Endothelial cell of umbilical vein (primary cell): ENCODE results near the gene ACTR8. TPM values are rescaled to one million over a fixed set of nuclear protein-coding genes. Genes with fewer than 3 reads are reported as not detected.

Experiments
- BruUV-seq: library from RNA; stranded (reverse); fragments of 400-500 nt; replicated peaks from 2 replicates; lab custom pipeline; 2021; lab: Mats Ljungman, UMichigan
- CTCF ChIA-PET: fragments of 300-600, 350-600 bp; sonication (Branson Sonifier 250); formaldehyde crosslinking; loops from one replicate; lab custom pipeline; 2021; ENCODE audit warnings: antibody characterized with exemption, inconsistent platforms; lab: Charles Lee
- POLR2A ChIA-PET: fragments of 300-600, 350-600 bp; sonication (Branson Sonifier 250); formaldehyde crosslinking; loops from one replicate; lab custom pipeline; 2021; ENCODE audit warnings: antibody characterized with exemption, inconsistent platforms; lab: Charles Lee
- DNase-seq: peaks from one replicate; pipeline ENCODE4 v3.0.0-alpha.2; 2011; ENCODE audit warnings: low read depth, low spot score
- FAIRE-seq: peaks from 2 replicates; lab custom pipeline; 2011; peaks lifted over from hg19 to GRCh38; lab: Jason Lieb, UNC
- H2AFZ ChIP-seq: 2 replicates; pipeline ENCODE4 v1.6.0; 2012; ENCODE audit warnings: low read depth, low read length, control low read depth, inconsistent platforms
- H3K27ac ChIP-seq: 2 replicates; pipeline ENCODE4 v1.5.1; 2011; ENCODE audit warnings: low read depth, mild to moderate bottlenecking, control low read depth, low read length, moderate library complexity; ENCODE audit not compliant: insufficient read depth
- H3K27me3 ChIP-seq, 2 experiments: 2 replicates each; pipeline versions ENCODE4 v1.6.0 to v1.6.1; 2011; ENCODE audit warnings: low read length in 2 of 2, mixed read lengths in 1 of 2; ENCODE audit not compliant: control insufficient read depth in 2 of 2, insufficient read depth in 2 of 2
- H3K36me3 ChIP-seq, 2 experiments: 2 replicates in 1 of 2; 3 replicates in 1 of 2; pipeline ENCODE4 v1.5.1; 2011; ENCODE audit warnings: low read length in 2 of 2, mild to moderate bottlenecking in 1 of 2, moderate library complexity in 1 of 2; ENCODE audit not compliant: control insufficient read depth in 2 of 2, insufficient read depth in 2 of 2; ENCODE audit errors: extremely low read depth in 1 of 2
- H3K4me1 ChIP-seq: 3 replicates; pipeline ENCODE4 v1.5.1; 2011; ENCODE audit warnings: mild to moderate bottlenecking, low read length; ENCODE audit not compliant: control insufficient read depth, insufficient read depth; ENCODE audit errors: extremely low read depth
- H3K4me2 ChIP-seq: 2 replicates; pipeline ENCODE4 v1.6.1; 2011; ENCODE audit warnings: low read length, control low read depth, mixed read lengths; ENCODE audit not compliant: insufficient read depth
- H3K4me3 ChIP-seq, 3 experiments: fragments of 200-600 bp in 1 of 3; sonication (generic), shearing (Covaris generic) in 1 of 3; replicated peaks in 1 of 3; 2 replicates each; pipeline ENCODE4 v1.5.1; 2011 to 2016; ENCODE audit warnings: control low read depth in 3 of 3, low read length in 3 of 3, mild to moderate bottlenecking in 2 of 3, inconsistent platforms in 1 of 3, low read depth in 1 of 3, moderate library complexity in 1 of 3; ENCODE audit not compliant: insufficient read depth in 1 of 3
- H3K79me2 ChIP-seq: 2 replicates; pipeline ENCODE4 v1.6.0; 2012; ENCODE audit warnings: low read length, inconsistent platforms; ENCODE audit not compliant: control insufficient read depth, insufficient read depth
- H3K9ac ChIP-seq: replicated peaks from 2 replicates; pipeline ENCODE3; 2011; ENCODE audit warnings: low read length, control low read depth; ENCODE audit not compliant: insufficient read depth; ENCODE audit errors: extremely low read depth
- H3K9me1 ChIP-seq: replicated peaks from 3 replicates; pipeline ENCODE4 v1.6.0; 2011; ENCODE audit warnings: mild to moderate bottlenecking, low read length; ENCODE audit not compliant: control insufficient read depth, insufficient read depth; ENCODE audit errors: extremely low read depth
- H3K9me3 ChIP-seq: replicated peaks from 2 replicates; pipeline ENCODE4 v1.5.1; 2012; ENCODE audit warnings: low read length, inconsistent platforms; ENCODE audit not compliant: control insufficient read depth, insufficient read depth
- H4K20me1 ChIP-seq: replicated peaks from 2 replicates; pipeline ENCODE3; 2011; ENCODE audit warnings: mild to moderate bottlenecking, low read length; ENCODE audit not compliant: control insufficient read depth, insufficient read depth; ENCODE audit errors: extremely low read depth
- EZH2 ChIP-seq: IDR thresholded peaks from 2 replicates; pipeline ENCODE4 v1.6.1; 2012; ENCODE audit warnings: borderline replicate concordance, low read depth, mild to moderate bottlenecking, moderate library complexity, low read length, inconsistent platforms; ENCODE audit not compliant: severe bottlenecking
- FOS ChIP-seq: IDR thresholded peaks from 2 replicates; pipeline ENCODE4 v1.6.1; 2011; ENCODE audit warnings: mild to moderate bottlenecking, low read length, moderate library complexity, borderline replicate concordance; ENCODE audit not compliant: insufficient read depth
- GATA2 ChIP-seq: IDR thresholded peaks from 2 replicates; pipeline ENCODE4 v1.7.0; 2011; ENCODE audit warnings: low read depth, mild to moderate bottlenecking, moderate library complexity, mixed read lengths, low read length; ENCODE audit not compliant: insufficient read length, insufficient read depth
- JUN ChIP-seq: IDR thresholded peaks from 2 replicates; pipeline ENCODE4 v1.6.1; 2011; ENCODE audit warnings: borderline replicate concordance, low read depth; ENCODE audit not compliant: insufficient read length, insufficient read depth
- MYC ChIP-seq: IDR thresholded peaks from one replicate; pipeline ENCODE4 v1.6.1; 2011; ENCODE audit warnings: mild to moderate bottlenecking, low read depth, low read length
- POLR2A ChIP-seq: IDR thresholded peaks from 2 replicates; pipeline ENCODE4 v1.6.1; 2012; ENCODE audit warnings: low read depth, mild to moderate bottlenecking, control low read depth, low read length
- POLR2AphosphoS5 ChIP-seq: IDR thresholded peaks from 2 replicates; pipeline ENCODE4 v1.6.1; 2012; ENCODE audit warnings: low read depth, mild to moderate bottlenecking, control low read depth, low read length, moderate library complexity; ENCODE audit not compliant: insufficient read depth
- dilution Hi-C: fragments of 300-500 bp; cut with MboI; formaldehyde crosslinking; loops from one replicate; pipeline ENCODE4 v1.15.0; 2019; ENCODE audit warnings: low sequenced_read_pairs; ENCODE audit not compliant: extremely low pct_ligation_motif_present
- intact Hi-C: fragments of 100-400 bp; cut with micrococcal nuclease; formaldehyde crosslinking; loops from one replicate; pipeline ENCODE4 v1.10.0; 2022
- polyA plus RNA-seq, 4 experiments: library from polyadenylated mRNA; depleted of rRNA in 3 of 4; stranded (reverse) in 3 of 4; unstranded in 1 of 4; fragments of >200 nt; gene quantifications; 2 replicates each; pipeline versions ENCODE4 v1.2.1 to v1.2.3, GENCODE V29; 2011 to 2012; ENCODE audit warnings: missing spikeins in 1 of 4
- total RNA-seq: library from RNA; stranded (reverse); gene quantifications from 2 replicates; pipeline ENCODE4 v1.2.3, GENCODE V29; 2021
- TF ChIP-seq, protein P1 (sequence below): IDR thresholded peaks from 2 replicates; pipeline ENCODE4 v1.6.1; 2011; ENCODE audit not compliant: insufficient read depth, insufficient read length
- TF ChIP-seq, protein P2 (sequence below), 2 donors: IDR thresholded peaks; 1 replicate in 1 of 2; 2 replicates in 1 of 2; pipeline ENCODE4 v1.5.1; 2011; ENCODE audit warnings: low read length in 2 of 2, mild to moderate bottlenecking in 2 of 2, moderate library complexity in 2 of 2, control low read depth in 1 of 2, inconsistent platforms in 1 of 2, low read depth in 1 of 2; ENCODE audit not compliant: insufficient read depth in 1 of 2; ENCODE audit errors: extremely low read depth in 1 of 2

ACTR8 gene
- total and polyA plus RNA-seq, 2 donors (not counting 3 experiments of a cell fraction or from before 2014, with no cell fraction given) = 14.4 to 42.0 TPM

DNA sequence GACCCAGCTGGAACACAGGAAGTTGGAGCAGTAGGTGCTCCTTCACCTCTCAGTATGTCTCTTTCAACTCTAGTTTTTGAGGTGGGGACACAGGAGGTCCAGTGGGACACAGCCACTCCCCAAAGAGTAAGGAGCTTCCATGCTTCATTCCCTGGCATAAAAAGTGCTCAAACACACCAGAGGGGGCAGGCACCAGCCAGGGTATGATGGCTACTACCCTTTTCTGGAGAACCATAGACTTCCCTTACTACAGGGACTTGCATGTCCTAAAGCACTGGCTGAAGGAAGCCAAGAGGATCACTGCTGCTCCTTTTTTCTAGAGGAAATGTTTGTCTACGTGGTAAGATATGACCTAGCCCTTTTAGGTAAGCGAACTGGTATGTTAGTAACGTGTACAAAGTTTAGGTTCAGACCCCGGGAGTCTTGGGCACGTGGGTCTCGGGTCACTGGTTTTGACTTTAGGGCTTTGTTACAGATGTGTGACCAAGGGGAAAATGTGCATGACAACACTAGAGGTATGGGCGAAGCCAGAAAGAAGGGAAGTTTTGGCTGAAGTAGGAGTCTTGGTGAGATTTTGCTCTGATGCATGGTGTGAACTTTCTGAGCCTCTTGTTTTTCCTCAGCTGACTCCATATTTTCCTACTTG is 23.7 kb downstream of the ACTR8 start:
- Histone ChIP-seq H3K4me1 (no peaks in the 10 kb centered on the region), H3K27ac (no peak overlapping the region), H3K4me3 (no peak overlapping the region), H3K4me2 (no peak overlapping the region), H3K9ac (no peak overlapping the region), H3K36me3 (peaks cover under 1 to 2% of the 10 kb centered on the region in 2 experiments), H4K20me1 (no peaks in the 10 kb centered on the region), H3K79me2 (no peaks in the 10 kb centered on the region), H3K9me1 (no peaks in the 10 kb centered on the region), H3K27me3 (no peaks in the 10 kb centered on the region), H2AFZ (no peak overlapping the region), H3K9me3 (no peaks in the 10 kb centered on the region)
- dilution Hi-C loops (no loop called here), intact Hi-C loops (no loop called here)
- CTCF ChIA-PET = no interaction called here
- DNase-seq = no peak
- BruUV-seq = no TSS peak
- no peak for TF ChIP-seq JUN
- TF ChIP-seq GATA2 = no peak
- TF ChIP-seq, protein P1, sequence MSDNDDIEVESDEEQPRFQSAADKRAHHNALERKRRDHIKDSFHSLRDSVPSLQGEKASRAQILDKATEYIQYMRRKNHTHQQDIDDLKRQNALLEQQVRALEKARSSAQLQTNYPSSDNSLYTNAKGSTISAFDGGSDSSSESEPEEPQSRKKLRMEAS = no peak
- TF ChIP-seq MYC = no peak
- no peak for TF ChIP-seq POLR2AphosphoS5
- TF ChIP-seq POLR2A = no peak
- TF ChIP-seq EZH2 = no peak
- TF ChIP-seq FOS = no peak
- TF ChIP-seq, protein P2, sequence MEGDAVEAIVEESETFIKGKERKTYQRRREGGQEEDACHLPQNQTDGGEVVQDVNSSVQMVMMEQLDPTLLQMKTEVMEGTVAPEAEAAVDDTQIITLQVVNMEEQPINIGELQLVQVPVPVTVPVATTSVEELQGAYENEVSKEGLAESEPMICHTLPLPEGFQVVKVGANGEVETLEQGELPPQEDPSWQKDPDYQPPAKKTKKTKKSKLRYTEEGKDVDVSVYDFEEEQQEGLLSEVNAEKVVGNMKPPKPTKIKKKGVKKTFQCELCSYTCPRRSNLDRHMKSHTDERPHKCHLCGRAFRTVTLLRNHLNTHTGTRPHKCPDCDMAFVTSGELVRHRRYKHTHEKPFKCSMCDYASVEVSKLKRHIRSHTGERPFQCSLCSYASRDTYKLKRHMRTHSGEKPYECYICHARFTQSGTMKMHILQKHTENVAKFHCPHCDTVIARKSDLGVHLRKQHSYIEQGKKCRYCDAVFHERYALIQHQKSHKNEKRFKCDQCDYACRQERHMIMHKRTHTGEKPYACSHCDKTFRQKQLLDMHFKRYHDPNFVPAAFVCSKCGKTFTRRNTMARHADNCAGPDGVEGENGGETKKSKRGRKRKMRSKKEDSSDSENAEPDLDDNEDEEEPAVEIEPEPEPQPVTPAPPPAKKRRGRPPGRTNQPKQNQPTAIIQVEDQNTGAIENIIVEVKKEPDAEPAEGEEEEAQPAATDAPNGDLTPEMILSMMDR (IDR thresholded peaks at IDR 0.05; ENCODE audit: extremely low read depth in 1 of 2, insufficient read depth in 1 of 2, low read depth in 1 of 2, low read length in 2 of 2) = no peak
- POLR2A ChIA-PET = no interaction called here
- FAIRE-seq = no peak
